Keratinocyte (primary cell): Measurements from ENCODE around the gene ZNF610.

Source experiments
- EZH2 ChIP-seq: IDR thresholded peaks from one replicate; pipeline ENCODE4 v1.6.1; 2012; ENCODE audit warnings: inconsistent platforms, mild to moderate bottlenecking, low read length, moderate library complexity
- TF ChIP-seq, protein P1 (sequence below), 3 experiments: IDR thresholded peaks in 1 of 3; conservative IDR thresholded peaks in 1 of 3; optimal IDR thresholded peaks in 1 of 3; 2 replicates in 2 of 3; 3 replicates in 1 of 3; pipeline versions ENCODE3 to v1.5.1; 2011; ENCODE audit warnings: low read length in 3 of 3, mild to moderate bottlenecking in 3 of 3, moderate library complexity in 2 of 3, control low read depth in 1 of 3, inconsistent platforms in 1 of 3; ENCODE audit not compliant: insufficient read depth in 2 of 3; ENCODE audit errors: extremely low read depth in 1 of 3

DNA sequence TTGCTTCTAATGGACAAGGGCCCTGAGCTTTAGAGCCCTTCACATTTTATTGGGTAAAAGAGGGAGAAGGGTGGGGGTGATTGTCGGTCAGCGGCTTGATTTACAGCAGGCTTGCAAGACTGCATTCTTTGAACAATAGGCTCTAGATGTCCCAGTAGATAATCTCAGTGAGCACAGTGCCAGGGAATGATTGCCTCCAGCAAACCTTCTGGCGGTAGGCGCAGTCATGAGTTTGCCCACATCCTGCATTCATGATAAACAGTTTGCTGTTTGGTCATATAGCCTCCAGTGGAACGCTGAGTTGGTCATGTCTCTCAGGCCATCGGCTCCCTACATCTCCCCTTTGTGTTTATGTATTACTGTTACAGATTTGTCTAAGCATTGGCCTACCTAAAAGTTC lies 74.2 kb downstream of the ZNF610 start:
- TF ChIP-seq, protein P1, sequence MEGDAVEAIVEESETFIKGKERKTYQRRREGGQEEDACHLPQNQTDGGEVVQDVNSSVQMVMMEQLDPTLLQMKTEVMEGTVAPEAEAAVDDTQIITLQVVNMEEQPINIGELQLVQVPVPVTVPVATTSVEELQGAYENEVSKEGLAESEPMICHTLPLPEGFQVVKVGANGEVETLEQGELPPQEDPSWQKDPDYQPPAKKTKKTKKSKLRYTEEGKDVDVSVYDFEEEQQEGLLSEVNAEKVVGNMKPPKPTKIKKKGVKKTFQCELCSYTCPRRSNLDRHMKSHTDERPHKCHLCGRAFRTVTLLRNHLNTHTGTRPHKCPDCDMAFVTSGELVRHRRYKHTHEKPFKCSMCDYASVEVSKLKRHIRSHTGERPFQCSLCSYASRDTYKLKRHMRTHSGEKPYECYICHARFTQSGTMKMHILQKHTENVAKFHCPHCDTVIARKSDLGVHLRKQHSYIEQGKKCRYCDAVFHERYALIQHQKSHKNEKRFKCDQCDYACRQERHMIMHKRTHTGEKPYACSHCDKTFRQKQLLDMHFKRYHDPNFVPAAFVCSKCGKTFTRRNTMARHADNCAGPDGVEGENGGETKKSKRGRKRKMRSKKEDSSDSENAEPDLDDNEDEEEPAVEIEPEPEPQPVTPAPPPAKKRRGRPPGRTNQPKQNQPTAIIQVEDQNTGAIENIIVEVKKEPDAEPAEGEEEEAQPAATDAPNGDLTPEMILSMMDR (optimal IDR thresholded peaks at IDR 0.05 in 1 of 3, IDR thresholded peaks at IDR 0.05 in 1 of 3, conservative IDR thresholded peaks at IDR 0.05 in 1 of 3; ENCODE audit: extremely low read depth in 1 of 3, insufficient read depth in 2 of 3, low read length in 3 of 3): no peak
- no peak for TF ChIP-seq EZH2
